ENCODE data around the gene SLC27A2. TPM values are rescaled to one million over a fixed set of nuclear protein-coding genes. Genes with fewer than 3 reads are reported as not detected.

The SLC27A2 gene
- total RNA-seq, 1 donor from 2014 or later: 2.1 TPM

GRCh38 chr15:50225938-50226337, 43.9 kb downstream of the SLC27A2 start:
- TF ChIP-seq, protein P1, sequence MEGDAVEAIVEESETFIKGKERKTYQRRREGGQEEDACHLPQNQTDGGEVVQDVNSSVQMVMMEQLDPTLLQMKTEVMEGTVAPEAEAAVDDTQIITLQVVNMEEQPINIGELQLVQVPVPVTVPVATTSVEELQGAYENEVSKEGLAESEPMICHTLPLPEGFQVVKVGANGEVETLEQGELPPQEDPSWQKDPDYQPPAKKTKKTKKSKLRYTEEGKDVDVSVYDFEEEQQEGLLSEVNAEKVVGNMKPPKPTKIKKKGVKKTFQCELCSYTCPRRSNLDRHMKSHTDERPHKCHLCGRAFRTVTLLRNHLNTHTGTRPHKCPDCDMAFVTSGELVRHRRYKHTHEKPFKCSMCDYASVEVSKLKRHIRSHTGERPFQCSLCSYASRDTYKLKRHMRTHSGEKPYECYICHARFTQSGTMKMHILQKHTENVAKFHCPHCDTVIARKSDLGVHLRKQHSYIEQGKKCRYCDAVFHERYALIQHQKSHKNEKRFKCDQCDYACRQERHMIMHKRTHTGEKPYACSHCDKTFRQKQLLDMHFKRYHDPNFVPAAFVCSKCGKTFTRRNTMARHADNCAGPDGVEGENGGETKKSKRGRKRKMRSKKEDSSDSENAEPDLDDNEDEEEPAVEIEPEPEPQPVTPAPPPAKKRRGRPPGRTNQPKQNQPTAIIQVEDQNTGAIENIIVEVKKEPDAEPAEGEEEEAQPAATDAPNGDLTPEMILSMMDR (IDR thresholded peaks at IDR 0.05): no peak
- TF ChIP-seq EZH2 (IDR thresholded peaks at IDR 0.05) (no peak), EZH2phosphoT487 (IDR thresholded peaks at IDR 0.05) (no peak)
- Mint-ChIP-seq H3K36me3 (no peaks in the 10 kb centered on the region), H3K4me1 (no peaks in the 10 kb centered on the region), H3K4me3 (no peak overlapping the region), H3K9me3 (no peaks in the 10 kb centered on the region), H3K27ac (no peak overlapping the region), H3K27me3 (ENCODE audit: insufficient read depth, low read depth) (peaks cover 4% of the 10 kb centered on the region)
- Histone ChIP-seq H3K27ac (no peak overlapping the region), H3K4me2 (no peak overlapping the region), H3K4me3 (no peak overlapping the region), H3F3A (ENCODE audit: low read depth) (no peaks in the 10 kb centered on the region), H3K79me2 (ENCODE audit: low read depth) (no peaks in the 10 kb centered on the region), H3K9ac (no peak overlapping the region), H3K4me1 (no peaks in the 10 kb centered on the region), H4K20me1 (ENCODE audit: low read depth) (no peaks in the 10 kb centered on the region), H3K27me3 (no peaks in the 10 kb centered on the region), H2AFZ (replicated peaks) (no peak overlapping the region), H3K9me3 (ENCODE audit: low read depth) (no peaks in the 10 kb centered on the region), H3K36me3 (no peaks in the 10 kb centered on the region)
- DNase-seq (ENCODE audit: low spot score): no peak

- H3K79me2 ChIP-seq (ENCODE audit: low read depth): no peaks in the 10 kb centered on the region
- TF ChIP-seq EZH2phosphoT487 (IDR thresholded peaks at IDR 0.05) (no peak), EZH2 (IDR thresholded peaks at IDR 0.05) (no peak)
- TF ChIP-seq, protein P1 (IDR thresholded peaks at IDR 0.05): no peak
- no peaks in the 10 kb centered on the region for H3K27me3 ChIP-seq
- H3K9ac ChIP-seq: no peak overlapping the region
- Mint-ChIP-seq H3K4me3 (no peak overlapping the region), H3K4me1 (no peaks in the 10 kb centered on the region), H3K9me3 (no peaks in the 10 kb centered on the region), H3K36me3 (no peaks in the 10 kb centered on the region), H3K27ac (no peak overlapping the region), H3K27me3 (ENCODE audit: insufficient read depth, low read depth) (peaks cover 4% of the 10 kb centered on the region)
- H3K27ac ChIP-seq: no peak overlapping the region
- H3K36me3 ChIP-seq: no peaks in the 10 kb centered on the region
- H3K4me3 ChIP-seq: no peak overlapping the region
- no peak overlapping the region for H2AFZ ChIP-seq (replicated peaks)
- H4K20me1 ChIP-seq (ENCODE audit: low read depth): no peaks in the 10 kb centered on the region
- no peaks in the 10 kb centered on the region for H3F3A ChIP-seq (ENCODE audit: low read depth)
- no peak overlapping the region for H3K4me2 ChIP-seq
- H3K9me3 ChIP-seq (ENCODE audit: low read depth): no peaks in the 10 kb centered on the region
- H3K4me1 ChIP-seq: no peaks in the 10 kb centered on the region
- no peak for DNase-seq (ENCODE audit: low spot score)
These were observed 45.1 kb downstream of the SLC27A2 start for GRCh38 chr15:50227076-50227475.

- H3K4me1 Mint-ChIP-seq: no peaks in the 10 kb centered on the region
- H3K27me3 Mint-ChIP-seq (ENCODE audit: insufficient read depth, low read depth): peaks cover 7% of the 10 kb centered on the region
- no peaks in the 10 kb centered on the region for H3K9me3 Mint-ChIP-seq
- no peak overlapping the region for H3K4me3 ChIP-seq
- H3F3A ChIP-seq (ENCODE audit: low read depth): no peaks in the 10 kb centered on the region
- no peaks in the 10 kb centered on the region for H3K27me3 ChIP-seq
- H3K4me2 ChIP-seq: no peak overlapping the region
- no peak overlapping the region for H3K4me3 Mint-ChIP-seq
- no peaks in the 10 kb centered on the region for H3K36me3 ChIP-seq
- TF ChIP-seq, protein P1 (IDR thresholded peaks at IDR 0.05): no peak
- no peak for TF ChIP-seq EZH2phosphoT487 (IDR thresholded peaks at IDR 0.05)
- TF ChIP-seq EZH2 (IDR thresholded peaks at IDR 0.05): no peak
- H3K79me2 ChIP-seq (ENCODE audit: low read depth): no peaks in the 10 kb centered on the region
- no peak overlapping the region for H3K27ac ChIP-seq
- H3K9me3 ChIP-seq (ENCODE audit: low read depth): no peaks in the 10 kb centered on the region
- H2AFZ ChIP-seq (replicated peaks): no peak overlapping the region
- H3K36me3 Mint-ChIP-seq: no peaks in the 10 kb centered on the region
- no peaks in the 10 kb centered on the region for H3K4me1 ChIP-seq
- no peaks in the 10 kb centered on the region for H4K20me1 ChIP-seq (ENCODE audit: low read depth)
- H3K9ac ChIP-seq: no peak overlapping the region
- no peak for DNase-seq (ENCODE audit: low spot score)
- no peak overlapping the region for H3K27ac Mint-ChIP-seq
These were observed 46.9 kb downstream of the SLC27A2 start for GRCh38 chr15:50228866-50229265.

All from neural progenitor cell (in vitro differentiated cells).